Astrocyte of the cerebellum (primary cell): ENCODE measurements around the gene SEMA4G.

Experiments
- DNase-seq: peaks from one replicate; pipeline ENCODE4 v3.0.0-alpha.2; 2011; ENCODE audit warnings: low read depth
- H3K4me3 ChIP-seq: 2 replicates; pipeline ENCODE4 v1.5.1; 2011; ENCODE audit warnings: mild to moderate bottlenecking, low read depth, low read length, moderate library complexity
- CTCF ChIP-seq: IDR thresholded peaks from 2 replicates; pipeline ENCODE4 v1.5.1; 2012; ENCODE audit warnings: low read length, low read depth, moderate library complexity, mild to moderate bottlenecking; ENCODE audit errors: missing control alignments
- in situ Hi-C: cut with HindIII; loops from 2 replicates; pipeline ENCODE4 v1.10.0; 2017; ENCODE audit warnings: low sequenced_read_pairs

Gene SEMA4G

GRCh38 chr10:100969187-100970075, at the start of gene SEMA4G:
SEMA4G (plus strand) TSS chr10:100969504; CDS start chr10:100972913, 3,409 bp downstream.
- in situ Hi-C loops, result no loop called here
- no peak for DNase-seq
- peak within 1 kb of the TSS; percentile 64 for H3K4me3 ChIP-seq
- TF ChIP-seq CTCF, result peak; percentile 72

- no peak for DNase-seq
- H3K4me3 ChIP-seq, result no peak overlapping the region
- in situ Hi-C loops, result no loop called here
- no peak for TF ChIP-seq CTCF
Measured at GRCh38 chr10:100923580-100923979, 45.7 kb upstream of the SEMA4G start.

GRCh38 chr10:100927266-100927665, 42.0 kb upstream of the SEMA4G start:
- in situ Hi-C loops, result no loop called here
- no peak for TF ChIP-seq CTCF
- no peak for DNase-seq
- no peak overlapping the region for H3K4me3 ChIP-seq

GRCh38 chr10:100928039-100928438, 41.3 kb upstream of the SEMA4G start:
- in situ Hi-C loops, result no loop called here
- TF ChIP-seq CTCF, result no peak
- no peak overlapping the region for H3K4me3 ChIP-seq
- DNase-seq, result no peak

GRCh38 chr10:100930368-100930767, 38.9 kb upstream of the SEMA4G start:
- in situ Hi-C loops, result no loop called here
- DNase-seq, result no peak
- no peak for TF ChIP-seq CTCF
- H3K4me3 ChIP-seq, result no peak overlapping the region

- no peak for DNase-seq
- peak; percentile 61 for TF ChIP-seq CTCF
- in situ Hi-C loops, result no loop called here
- H3K4me3 ChIP-seq, result no peak overlapping the region
Measured at GRCh38 chr10:100934084-100934659, 35.1 kb upstream of the SEMA4G start.
